COLO829 (cell line): Measurements from ENCODE around the gene TLNRD1.
"Not testable (repeated sequence)": the region's sequence is repeated elsewhere in the genome, so short reads cannot be mapped to it uniquely, and the experiment has no call there.

Experiments used
- DNase-seq: peaks from one replicate; pipeline ENCODE4 v3.0.0; 2012; ENCODE audit warnings: low spot score

The TLNRD1 gene

DNA sequence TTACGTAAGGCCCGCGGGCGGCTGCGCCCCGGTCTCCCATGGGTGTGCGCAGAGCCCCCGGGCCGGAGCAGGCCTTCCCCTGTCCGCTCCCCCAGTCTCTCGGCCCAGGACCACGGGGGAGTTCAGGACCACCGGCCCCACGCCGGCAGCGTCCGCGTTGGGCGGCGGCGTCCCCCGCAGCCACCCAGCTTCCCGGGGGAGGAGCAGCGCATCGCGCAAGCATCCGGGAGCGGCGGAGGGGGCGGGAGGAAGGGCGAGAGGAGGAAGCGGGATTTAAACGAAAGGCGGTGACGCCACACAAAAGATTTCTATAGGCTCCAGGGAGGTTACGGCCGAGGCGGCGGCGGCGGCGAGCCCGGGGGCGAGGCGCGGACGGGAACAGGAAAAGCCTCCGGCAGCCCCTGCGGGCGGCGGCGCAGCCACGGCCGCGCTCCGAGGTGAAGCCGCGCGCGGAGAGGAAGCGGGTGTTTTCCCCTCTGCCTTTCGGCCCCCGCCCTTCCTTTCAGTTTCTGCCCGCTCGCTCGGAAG, at the start of gene TLNRD1:
Gene TLNRD1, plus strand, starts transcription at position 300 of the 528 bp plus-strand sequence. CDS start 1,349 bp downstream, outside the sequence.
- peak; percentile 72 for DNase-seq

DNA sequence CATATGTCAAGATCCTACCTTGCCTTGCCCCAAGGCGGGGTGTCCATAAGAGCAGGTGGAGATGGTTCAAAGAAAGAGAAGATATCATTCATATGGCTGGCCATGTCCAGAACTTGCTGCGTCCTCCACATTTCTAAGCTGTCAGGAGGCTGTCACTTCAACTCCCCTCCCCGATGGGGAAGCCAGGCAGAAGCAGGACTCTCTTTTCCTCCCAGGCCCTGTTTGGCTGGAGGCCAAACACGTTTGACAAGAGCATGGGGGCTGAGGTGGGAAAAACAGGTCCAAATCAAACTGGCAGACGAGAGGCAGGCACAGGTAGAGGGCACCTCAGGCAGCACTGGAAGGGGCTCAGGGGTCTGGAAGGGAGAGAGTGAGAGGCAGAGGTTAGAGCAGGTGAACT, 48.8 kb upstream of the TLNRD1 start:
- DNase-seq = no peak

DNA sequence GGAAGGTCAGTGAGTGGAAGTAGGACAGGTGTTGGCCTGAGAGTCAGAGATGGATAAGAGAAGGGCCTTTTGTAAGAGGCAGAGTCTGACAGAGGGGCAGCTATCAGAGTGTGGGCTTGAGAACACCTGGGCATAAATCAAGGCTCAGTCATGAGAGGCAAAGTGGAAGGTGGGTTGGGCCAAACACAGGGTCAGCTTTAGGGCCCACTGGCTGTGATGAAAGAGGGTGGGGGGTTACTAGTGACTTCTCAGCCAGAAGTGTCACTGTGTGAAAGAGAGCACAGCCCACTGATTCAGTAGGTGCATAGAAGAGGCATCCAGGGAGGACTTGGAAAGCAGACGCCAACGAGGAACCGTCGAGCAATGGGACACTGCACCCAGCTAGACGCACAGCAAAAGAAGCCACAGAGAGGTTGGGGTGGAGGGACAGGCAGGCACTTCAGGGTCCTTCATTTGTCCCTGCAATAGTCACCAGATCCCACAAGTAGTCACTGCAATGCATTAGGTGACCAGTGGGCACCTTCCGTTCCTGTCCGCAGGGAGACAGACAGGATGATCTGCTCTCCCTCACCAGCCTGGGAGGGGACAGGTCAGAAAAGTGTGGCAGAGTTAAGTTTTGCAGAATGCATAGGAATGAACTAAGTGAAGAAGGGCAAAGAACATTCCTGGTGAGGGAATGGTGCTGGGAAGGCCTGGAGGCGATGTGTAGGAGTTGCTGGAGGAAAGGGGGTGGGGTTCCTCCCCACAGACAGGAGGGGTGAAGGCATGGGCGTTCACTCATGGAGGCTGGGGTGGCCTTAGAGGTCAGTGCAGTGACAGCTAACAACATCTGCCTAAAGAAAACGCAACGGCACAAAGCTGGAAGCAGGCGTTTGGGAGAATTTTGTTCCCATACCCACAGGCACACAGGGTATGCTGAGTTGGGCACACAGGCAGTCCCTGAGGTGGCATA, 47.4 kb upstream of the TLNRD1 start:
- DNase-seq = no peak

DNA sequence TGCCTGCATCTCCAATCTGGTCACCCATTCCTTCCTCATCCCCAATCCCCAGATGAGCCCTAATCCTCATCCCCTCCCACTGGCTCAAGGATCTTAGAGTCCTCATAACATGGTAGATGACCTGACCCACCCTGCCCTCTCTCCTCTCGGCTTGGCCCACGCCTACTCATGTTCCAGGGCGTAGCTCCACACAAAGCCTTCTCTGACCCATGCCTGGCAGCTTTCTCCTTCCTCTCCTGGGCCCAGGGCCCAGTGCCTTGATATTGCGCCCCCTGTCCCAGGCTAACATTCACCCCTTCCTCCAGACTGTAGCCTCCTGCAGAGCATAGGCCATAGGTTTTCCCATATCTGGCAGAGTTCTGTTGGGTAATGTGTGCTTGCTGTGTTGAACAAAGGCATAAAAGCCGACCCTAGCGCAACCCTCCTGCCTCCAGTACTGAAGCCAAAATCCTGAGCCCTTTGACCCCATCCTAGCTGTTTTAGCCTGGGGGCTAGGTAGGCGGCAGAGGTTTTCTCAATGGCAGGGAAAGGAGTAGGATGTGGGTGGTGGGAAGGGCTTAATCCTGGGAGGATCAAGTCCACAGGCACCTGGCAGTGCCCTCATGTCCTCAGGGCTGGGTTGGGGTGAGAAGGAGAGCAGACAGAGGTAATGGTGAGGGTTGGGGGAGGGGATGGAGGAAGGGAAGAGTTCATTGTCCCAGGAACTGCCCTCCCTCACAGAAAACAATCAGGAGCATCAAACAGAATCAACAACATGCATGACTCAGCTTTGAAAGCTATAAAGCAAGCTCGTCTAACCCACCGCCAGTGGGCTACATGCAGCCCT, 46.6 kb upstream of the TLNRD1 start:
- no peak for DNase-seq

DNA sequence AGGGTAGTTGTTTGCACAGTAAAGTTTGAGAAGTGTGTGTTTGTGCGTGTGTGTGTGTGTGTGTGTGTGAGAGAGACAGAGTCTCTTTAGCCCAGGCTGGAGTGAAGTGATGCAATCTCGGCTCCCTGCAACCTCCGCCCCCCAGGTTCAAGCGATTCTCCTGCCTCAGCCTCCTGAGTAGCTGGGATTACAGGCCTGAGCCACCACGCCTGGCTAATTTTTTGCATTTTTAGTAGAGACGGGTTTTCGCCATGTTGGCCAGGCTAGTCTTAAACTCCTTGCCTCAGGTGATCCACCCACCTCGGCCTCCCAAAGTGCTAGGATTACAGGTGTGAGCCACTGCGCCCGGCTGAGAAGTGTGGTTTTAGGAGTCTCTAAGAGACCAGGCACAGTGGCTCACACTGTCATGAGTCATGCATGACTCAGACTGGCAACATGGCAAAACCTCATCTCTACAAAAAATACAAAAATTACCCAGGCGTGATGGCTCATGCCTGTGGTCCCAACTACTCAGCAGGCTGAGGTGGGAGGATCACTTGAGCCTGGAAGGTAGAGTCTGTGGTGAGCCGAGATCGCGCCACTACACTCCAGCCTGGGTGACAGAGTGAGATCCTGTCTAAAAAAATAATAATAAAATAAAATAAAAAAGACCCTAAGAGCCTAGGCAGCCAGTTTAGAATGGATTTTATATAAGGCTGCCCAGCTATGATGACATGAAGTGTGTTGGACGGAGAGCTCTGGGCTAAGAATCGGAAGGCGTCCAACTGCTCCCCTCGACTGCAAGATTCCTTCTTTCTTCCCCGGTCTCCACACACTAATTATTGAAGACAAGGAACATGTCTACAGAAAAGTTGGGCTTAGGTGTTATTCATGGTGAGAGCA, 44.9 kb upstream of the TLNRD1 start:
- peak; percentile 16 for DNase-seq

DNA sequence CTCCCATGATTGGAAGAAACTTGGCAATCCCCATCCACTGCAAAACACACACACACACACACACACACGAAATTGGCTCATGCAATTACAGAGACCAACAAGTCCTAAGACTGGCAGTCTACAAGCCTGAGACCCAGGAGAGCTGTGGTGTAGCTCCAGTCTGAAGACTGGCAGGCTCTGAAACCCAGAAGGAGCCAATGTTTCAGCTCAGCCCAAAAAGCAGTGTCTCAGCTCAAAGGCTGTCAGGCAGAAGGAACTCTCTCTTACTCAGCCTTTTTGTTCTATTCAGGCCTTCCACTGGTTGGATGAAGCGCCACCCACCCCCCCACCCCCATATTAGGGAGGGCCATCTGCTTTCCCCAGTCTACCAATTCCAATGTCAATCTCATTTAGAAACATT, 43.2 kb upstream of the TLNRD1 start:
- DNase-seq = no peak

DNA sequence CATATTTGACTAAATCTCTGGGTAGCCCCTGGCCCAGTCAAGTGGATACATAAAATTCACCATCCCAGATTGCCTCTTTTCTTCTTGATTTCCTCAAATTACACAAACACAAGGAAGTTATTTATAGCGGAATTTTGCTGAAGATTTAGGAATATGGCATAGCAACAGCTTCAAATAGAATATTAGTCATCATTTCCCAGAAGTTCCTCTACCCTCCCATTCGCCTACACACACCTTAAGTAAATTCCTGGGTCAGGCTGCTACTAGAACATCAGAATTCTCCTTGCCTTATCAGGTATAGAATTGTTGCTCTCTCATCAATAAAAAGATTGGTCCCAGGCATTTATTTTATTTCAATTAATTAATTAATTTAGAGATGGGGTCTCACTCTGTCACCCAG, 42.7 kb upstream of the TLNRD1 start:
- DNase-seq = no peak

DNA sequence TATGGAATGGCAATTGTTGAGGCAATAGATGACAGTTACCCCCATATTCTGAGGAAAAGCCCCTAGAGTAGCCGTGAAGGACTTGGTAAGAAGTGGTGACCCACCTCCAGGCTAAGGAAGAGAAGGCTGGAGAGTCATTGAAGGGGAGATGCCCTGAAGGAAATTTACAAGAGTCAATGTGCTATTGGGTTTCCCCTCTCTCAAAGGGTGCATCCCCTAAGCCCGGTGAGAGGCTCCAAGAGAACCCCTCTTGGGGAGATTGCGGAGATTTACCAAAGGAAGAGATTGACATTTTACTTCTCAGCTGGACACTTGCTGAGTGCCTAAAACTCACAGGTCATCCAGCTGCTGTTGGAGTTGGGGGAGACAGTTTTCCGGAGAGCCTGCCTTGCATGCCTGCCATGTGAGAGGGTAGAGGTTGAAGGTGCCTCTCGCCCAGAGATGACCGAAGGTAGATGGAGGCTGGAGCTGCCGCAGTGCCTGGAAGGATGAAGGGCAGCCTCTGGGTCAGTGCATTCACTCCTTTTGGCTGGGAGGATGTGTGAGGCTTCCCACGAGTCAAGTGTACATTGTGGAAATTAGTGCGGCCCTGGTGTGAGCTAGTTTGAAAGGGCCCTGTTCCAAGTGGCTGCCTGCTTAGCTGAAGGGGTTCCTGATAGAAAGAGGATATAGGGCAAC, 41.8 kb upstream of the TLNRD1 start:
- no peak for DNase-seq

DNA sequence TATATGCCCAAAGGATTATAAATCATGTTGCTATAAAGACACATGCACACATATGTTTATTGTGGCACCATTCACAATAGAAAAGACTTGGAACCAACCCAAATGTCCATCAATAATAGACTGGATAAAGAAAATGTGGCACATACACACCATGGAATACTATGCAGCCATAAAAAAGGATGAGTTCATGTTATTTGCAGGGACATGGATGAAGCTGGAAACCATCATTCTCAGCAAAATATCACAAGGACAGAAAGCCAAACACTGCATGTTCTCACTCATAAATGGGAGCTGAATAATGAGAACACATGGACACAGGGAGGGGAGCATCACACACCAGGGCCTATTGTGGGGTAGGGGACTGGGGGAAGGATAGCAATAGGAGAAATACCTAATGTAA, 35.3 kb upstream of the TLNRD1 start:
- not testable (repeated sequence) for DNase-seq

DNA sequence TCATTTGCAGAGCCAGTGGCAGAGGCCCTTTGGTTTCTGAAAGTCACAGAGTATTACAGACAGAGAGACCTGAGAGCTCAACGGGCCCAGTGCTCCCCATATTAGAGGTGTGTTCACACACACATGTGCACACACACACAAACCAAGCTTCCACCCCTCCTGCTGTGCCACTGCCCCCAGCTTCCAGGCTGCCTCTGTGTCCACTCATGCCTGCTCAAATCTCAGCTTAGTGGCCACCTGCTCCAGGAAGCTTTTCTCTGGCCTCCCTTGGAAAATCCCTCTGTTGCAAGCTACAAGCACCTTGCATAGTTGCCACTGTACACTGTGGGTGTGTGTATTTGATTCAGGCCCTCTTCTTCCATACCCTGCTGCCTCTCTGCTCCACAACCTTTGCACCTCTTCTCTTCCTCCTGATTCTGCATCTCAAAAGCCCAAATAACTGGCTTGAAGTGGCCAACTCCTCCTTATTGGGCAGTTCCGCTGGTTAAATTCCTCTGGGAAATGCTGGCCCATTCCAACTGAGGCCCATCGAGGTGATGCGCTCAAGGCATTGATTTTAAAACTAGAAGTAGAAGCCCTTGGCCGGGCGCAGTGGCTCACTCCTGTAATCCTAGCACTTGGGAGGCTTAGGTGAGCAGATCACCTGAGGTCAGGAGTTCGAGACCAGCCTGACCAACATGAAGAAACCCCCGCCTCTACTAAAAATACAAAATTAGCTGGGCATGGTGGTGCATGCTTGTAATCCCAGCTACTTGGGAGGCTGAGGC, 34.1 kb upstream of the TLNRD1 start:
- DNase-seq = no peak

DNA sequence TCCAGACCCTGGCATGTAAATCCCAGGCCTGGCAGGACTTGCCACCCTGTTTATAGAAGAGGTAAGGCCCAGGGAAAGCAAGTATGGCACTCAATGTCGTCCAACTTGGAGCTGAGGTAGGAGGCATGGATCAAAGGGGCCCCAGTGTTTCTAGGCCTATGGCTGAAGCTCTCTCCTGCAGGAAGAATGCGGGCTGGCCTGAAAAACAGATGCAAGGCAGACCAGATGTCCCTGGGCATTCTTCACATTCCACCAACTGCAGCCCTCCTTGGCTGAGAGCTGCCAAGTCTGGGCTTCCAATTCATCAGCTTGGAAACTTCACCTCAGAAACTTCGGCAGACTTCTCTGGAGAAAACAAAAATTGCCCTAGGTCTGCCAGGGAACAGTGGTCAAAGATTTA, 33.3 kb upstream of the TLNRD1 start:
- DNase-seq = no peak

DNA sequence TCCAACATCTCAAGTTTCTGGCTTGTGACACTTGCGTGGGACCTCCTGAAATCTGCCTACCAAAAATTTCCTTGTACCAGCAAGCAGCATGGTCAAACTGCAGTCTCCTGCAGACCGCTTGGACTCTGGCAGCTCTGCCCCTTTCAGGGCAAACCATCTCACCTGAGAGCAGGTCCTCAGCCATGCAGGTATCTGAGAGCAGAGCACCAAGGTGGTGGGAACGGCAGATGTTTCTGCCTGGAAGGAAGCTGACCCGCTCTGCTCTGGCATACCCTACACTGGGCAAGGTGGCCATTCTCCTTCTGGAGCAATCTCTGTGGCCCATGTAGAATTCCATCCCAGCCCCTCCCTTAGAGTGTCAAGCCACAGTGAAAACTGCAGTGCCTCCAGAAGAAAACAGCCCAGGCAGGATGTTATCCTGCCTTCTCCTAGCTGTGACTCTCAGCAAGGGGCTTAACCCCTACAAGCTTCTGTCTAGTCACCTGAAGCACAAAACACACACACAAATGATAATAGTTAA, 32.7 kb upstream of the TLNRD1 start:
- no peak for DNase-seq

DNA sequence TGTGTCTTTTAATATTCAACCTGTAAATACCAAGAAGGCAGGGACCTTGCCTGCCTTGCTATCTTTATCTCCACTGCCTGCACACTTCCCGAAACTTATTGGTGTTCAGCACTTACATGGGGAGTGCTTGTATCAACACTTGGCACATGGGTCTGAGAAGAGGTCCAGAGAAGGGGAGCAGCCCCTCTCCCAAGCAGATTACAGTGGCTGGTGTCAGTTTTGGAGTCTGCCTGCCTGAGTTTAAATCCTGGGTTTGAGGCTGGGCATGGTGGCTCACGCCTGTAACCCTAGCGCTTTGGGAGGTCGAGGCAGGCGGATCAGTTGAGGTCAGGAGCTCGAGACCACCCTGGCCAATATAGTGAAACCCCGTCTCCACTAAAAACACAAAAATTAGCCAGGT, 31.4 kb upstream of the TLNRD1 start:
- DNase-seq = no peak

DNA sequence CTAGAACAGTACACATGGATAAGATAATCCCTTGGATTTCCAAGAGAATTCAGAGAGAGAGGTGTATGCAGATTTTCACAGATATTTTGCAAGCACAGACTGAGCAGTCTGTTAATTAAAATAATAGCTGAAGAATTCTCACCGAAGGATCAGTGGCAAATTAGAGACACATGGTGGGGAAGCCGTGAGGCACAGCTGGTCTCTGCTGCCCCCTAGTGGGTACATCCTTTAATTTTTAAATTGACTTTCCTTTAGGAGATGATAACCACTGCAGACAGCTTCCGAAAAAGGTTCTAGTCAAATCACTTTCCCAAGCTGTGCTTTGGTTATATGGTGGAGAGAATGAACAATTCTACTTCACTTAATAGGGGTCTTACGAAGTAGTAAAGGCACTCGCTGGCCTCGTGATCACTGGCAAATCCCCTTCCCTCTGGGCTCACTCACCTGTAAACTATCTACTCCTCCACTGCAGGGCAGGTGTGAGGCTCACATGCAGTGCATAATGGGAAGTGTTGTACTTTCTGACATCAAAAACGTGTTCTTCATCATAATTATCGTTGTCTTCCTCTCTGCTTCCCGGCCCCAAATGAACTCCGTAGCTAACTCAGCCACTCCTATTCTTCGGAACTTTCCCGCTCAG, 30.6 kb upstream of the TLNRD1 start:
- DNase-seq = peak; percentile 40

DNA sequence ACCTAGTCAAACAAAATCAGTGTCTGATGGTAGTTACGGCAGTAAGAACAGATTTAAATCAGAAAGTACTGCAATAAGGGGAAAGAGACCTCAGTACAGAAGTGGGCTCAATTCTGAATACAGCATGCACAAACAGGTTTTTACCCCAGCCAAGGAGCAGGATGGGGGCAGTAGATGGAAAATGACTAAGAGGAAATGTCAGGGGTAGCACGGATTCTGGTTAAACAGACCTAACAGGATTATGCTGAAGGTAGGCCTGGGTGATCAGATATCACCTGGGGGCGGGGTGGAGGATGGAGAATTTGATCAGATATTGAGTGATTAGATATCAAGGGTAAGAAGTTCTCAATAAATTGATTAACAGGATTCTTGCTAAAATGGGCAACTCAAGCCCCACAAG, 30.1 kb upstream of the TLNRD1 start:
- no peak for DNase-seq

DNA sequence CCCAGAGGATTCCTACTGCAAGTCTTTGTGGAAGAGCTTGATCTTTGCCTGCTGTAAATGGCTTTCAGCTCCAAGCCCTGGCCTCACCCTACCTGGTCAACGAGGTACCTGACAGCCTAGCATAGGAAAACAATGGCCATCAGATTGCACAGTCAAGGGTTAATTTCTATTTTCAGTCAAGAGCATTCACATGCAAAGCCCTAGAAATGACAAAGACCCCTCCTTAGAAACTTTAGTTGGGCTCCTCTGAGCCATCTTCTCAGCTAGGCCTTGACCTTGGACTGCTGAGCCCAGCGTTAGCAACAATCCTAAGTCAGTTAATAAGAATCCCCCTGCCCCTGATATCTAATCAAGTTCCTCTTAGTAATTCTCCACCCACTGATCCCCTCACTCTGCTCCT, 29.6 kb upstream of the TLNRD1 start:
- DNase-seq = no peak

DNA sequence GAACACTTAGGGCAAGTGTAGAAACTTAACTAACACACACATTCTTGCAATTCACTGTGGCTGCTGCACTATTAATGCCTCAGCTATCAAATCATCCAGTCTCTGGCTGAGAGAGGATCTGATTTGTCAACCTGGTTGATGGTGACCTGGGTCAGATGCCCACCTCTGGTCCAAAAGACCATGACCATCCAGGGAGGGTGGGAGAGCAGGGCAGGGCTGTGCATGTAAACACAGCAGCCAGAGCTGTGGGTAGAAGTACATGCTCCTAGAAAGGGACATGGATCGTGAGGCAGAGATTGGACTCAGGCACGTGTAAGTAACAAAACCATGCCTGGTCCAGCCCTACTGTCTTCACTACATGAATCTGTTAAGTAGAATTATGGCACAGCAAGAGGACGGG, 28.4 kb upstream of the TLNRD1 start:
- DNase-seq = no peak

DNA sequence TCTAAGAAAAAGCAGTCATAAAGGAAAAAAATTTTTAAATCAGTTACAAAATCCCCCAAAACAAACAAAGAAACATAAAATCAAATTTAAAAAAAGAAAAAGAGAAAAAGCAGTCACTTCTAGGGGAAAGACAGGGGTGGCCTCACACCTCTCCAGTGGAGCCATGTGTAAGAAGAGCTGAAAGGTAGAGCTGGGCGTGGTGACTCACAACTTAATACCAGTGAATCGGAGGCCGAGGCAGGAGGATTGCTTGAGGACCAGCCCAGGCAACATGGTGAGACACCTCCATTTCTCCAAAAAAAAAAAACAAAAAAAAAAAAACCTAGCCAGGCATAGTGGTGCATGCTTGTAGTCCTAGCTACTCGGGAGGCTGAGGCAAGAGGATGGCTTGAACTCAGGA, 25.8 kb upstream of the TLNRD1 start:
- DNase-seq = no peak

DNA sequence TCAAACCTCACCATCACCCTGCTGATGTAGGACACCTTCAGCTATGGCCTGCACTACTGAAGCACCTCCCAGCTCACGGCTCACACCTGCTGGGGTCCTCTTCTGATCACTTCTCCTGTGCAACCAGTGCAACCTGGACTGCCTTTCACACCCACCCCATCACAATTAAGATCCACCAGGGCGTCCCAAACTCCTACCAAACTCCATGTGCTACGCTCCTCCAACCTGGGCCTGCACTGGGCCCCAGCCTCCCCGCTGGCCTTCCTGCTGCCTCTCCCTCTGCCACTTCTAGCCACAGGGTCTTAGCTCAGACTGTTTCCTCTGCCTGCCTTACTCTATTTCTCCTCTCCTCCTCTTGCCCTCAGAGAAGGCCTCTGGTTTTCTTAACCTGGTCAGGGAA, 23.9 kb upstream of the TLNRD1 start:
- DNase-seq = no peak

DNA sequence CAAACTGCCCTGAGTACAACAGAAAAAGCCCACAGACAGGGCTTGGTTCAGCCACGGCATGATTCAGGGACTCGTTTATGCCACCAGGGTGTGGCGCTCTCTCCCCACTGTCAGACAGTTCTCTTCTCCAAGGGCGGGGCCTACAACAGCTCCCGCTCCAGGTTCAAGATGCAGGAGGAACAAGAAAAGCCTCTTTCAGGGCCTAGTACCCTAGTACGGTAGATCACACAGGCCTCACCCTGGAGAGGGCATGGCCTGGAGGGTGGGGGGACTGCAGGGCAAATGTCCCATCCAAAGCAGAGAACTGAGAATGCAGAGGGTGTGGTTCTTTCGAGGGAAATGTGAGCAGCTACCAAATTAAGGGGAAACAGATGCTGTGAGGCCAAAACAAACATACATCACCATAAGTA, 23.1 kb upstream of the TLNRD1 start:
- DNase-seq = peak; percentile 65
